ENCODE data around the gene UACA.
"Not testable (repeated sequence)": the region's sequence is repeated elsewhere in the genome, so short reads cannot be mapped to it uniquely, and the experiment has no call there.

DNA sequence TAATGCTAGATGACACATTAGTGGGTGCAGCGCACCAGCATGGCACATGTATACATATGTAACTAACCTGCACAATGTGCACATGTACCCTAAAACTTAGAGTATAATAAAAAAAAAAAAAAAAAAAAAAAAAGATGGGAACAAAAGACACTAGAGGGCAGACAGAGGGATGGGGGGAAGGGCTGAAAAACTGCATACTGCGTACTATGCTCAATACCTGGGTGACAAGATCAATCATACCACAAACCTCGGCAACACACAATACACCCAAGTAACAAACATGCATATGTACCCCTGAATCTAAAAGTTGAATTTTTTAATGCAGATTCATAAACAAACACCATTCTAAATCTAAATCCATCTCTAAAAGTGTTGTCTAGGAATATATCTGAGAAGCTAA is 28.3 kb downstream of the UACA start:
- TF ChIP-seq, protein P1, sequence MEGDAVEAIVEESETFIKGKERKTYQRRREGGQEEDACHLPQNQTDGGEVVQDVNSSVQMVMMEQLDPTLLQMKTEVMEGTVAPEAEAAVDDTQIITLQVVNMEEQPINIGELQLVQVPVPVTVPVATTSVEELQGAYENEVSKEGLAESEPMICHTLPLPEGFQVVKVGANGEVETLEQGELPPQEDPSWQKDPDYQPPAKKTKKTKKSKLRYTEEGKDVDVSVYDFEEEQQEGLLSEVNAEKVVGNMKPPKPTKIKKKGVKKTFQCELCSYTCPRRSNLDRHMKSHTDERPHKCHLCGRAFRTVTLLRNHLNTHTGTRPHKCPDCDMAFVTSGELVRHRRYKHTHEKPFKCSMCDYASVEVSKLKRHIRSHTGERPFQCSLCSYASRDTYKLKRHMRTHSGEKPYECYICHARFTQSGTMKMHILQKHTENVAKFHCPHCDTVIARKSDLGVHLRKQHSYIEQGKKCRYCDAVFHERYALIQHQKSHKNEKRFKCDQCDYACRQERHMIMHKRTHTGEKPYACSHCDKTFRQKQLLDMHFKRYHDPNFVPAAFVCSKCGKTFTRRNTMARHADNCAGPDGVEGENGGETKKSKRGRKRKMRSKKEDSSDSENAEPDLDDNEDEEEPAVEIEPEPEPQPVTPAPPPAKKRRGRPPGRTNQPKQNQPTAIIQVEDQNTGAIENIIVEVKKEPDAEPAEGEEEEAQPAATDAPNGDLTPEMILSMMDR (IDR thresholded peaks at IDR 0.05; ENCODE audit: low read depth, low read length), result not testable (repeated sequence)
- not testable (repeated sequence) for TF ChIP-seq EZH2phosphoT487 (IDR thresholded peaks at IDR 0.05; ENCODE audit: low read depth)

All from OCI-LY3 (cell line).